Erythroblast (primary cell): ENCODE data around the gene ULBP2.

ENCODE experiments used
- GATA1 ChIP-seq: IDR thresholded peaks from 2 replicates; pipeline ENCODE4 v1.6.1; 2011; ENCODE audit warnings: low read depth, mild to moderate bottlenecking, control low read depth, low read length, moderate library complexity
- POLR2A ChIP-seq: IDR thresholded peaks from 2 replicates; pipeline ENCODE4 v1.6.1; 2011; ENCODE audit warnings: mild to moderate bottlenecking, low read length

GRCh38 chr6:149975400-149975799 is 33.6 kb downstream of the ULBP2 start:
- TF ChIP-seq POLR2A (no peak), GATA1 (no peak)
